ENCODE measurements around the gene CRNN. TPM values are rescaled to one million over a fixed set of nuclear protein-coding genes. Genes with fewer than 3 reads are reported as not detected.

Gene CRNN
- polyA plus RNA-seq, 1 donor from 2014 or later: not detected

DNA sequence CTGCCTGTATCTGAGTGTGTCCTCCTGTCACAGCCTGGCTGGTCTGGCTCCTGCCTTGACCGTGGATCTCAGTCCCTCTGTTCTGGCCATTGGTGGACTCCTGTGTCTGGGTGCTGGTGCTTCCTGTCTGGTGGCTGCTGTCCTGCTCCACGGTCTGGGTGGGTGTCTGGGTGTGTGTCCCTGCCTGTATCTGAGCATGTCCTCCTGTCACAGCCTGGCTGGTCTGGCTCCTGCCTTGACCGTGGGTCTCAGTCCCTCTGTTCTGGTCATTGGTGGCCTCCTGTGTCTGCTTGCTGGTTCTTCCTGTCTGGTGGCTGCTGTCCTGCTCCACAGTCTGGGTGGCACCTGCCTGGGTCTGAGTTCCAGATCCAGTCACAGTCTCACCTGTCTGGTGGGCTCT lies 4.0 kb downstream of the CRNN start:
- Histone ChIP-seq H3K9me2 (ENCODE audit: insufficient read depth, low read length) (no peaks in the 10 kb centered on the region), H3F3A (ENCODE audit: insufficient read depth, low read length, poor library complexity, severe bottlenecking) (no peaks in the 10 kb centered on the region), H3K4me2 (ENCODE audit: low read length) (no peak overlapping the region), H2AFZ (ENCODE audit: low read depth, low read length) (no peak overlapping the region), H4K20me1 (ENCODE audit: insufficient read depth) (no peaks in the 10 kb centered on the region), H3K27ac (ENCODE audit: low read length) (no peak overlapping the region), H3K79me2 (replicated peaks; ENCODE audit: insufficient read depth, low read length) (no peaks in the 10 kb centered on the region), H3K9me3 (ENCODE audit: low read length) (peaks cover 10% of the 10 kb centered on the region), H3K9ac (ENCODE audit: low read length) (no peak overlapping the region), H3K36me3 (ENCODE audit: insufficient read depth, low read length) (no peaks in the 10 kb centered on the region), H3K27me3 (ENCODE audit: insufficient read depth, low read depth, low read length) (no peaks in the 10 kb centered on the region), H3K4me3 (ENCODE audit: low read length) (no peak overlapping the region)
- TF ChIP-seq, protein P1, sequence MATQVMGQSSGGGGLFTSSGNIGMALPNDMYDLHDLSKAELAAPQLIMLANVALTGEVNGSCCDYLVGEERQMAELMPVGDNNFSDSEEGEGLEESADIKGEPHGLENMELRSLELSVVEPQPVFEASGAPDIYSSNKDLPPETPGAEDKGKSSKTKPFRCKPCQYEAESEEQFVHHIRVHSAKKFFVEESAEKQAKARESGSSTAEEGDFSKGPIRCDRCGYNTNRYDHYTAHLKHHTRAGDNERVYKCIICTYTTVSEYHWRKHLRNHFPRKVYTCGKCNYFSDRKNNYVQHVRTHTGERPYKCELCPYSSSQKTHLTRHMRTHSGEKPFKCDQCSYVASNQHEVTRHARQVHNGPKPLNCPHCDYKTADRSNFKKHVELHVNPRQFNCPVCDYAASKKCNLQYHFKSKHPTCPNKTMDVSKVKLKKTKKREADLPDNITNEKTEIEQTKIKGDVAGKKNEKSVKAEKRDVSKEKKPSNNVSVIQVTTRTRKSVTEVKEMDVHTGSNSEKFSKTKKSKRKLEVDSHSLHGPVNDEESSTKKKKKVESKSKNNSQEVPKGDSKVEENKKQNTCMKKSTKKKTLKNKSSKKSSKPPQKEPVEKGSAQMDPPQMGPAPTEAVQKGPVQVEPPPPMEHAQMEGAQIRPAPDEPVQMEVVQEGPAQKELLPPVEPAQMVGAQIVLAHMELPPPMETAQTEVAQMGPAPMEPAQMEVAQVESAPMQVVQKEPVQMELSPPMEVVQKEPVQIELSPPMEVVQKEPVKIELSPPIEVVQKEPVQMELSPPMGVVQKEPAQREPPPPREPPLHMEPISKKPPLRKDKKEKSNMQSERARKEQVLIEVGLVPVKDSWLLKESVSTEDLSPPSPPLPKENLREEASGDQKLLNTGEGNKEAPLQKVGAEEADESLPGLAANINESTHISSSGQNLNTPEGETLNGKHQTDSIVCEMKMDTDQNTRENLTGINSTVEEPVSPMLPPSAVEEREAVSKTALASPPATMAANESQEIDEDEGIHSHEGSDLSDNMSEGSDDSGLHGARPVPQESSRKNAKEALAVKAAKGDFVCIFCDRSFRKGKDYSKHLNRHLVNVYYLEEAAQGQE (IDR thresholded peaks at IDR 0.05; ENCODE audit: borderline replicate concordance): no peak
- no peak for TF ChIP-seq TAF1 (IDR thresholded peaks at IDR 0.05; ENCODE audit: low read depth)
- TF ChIP-seq EP300 (conservative IDR thresholded peaks at IDR 0.05; ENCODE audit: poor library complexity, severe bottlenecking): no peak
- no peak for TF ChIP-seq RAD21 (conservative IDR thresholded peaks at IDR 0.05)
- TF ChIP-seq EZH2 (IDR thresholded peaks at IDR 0.05; ENCODE audit: borderline replicate concordance, insufficient read depth, low read length, poor library complexity, severe bottlenecking): no peak
- TF ChIP-seq, protein P2, sequence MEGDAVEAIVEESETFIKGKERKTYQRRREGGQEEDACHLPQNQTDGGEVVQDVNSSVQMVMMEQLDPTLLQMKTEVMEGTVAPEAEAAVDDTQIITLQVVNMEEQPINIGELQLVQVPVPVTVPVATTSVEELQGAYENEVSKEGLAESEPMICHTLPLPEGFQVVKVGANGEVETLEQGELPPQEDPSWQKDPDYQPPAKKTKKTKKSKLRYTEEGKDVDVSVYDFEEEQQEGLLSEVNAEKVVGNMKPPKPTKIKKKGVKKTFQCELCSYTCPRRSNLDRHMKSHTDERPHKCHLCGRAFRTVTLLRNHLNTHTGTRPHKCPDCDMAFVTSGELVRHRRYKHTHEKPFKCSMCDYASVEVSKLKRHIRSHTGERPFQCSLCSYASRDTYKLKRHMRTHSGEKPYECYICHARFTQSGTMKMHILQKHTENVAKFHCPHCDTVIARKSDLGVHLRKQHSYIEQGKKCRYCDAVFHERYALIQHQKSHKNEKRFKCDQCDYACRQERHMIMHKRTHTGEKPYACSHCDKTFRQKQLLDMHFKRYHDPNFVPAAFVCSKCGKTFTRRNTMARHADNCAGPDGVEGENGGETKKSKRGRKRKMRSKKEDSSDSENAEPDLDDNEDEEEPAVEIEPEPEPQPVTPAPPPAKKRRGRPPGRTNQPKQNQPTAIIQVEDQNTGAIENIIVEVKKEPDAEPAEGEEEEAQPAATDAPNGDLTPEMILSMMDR (IDR thresholded peaks at IDR 0.05; ENCODE audit: poor library complexity, severe bottlenecking): no peak
- TF ChIP-seq SMC3 (conservative IDR thresholded peaks at IDR 0.05; ENCODE audit: poor library complexity): no peak
- no peak for TF ChIP-seq POLR2AphosphoS5 (IDR thresholded peaks at IDR 0.05)
- TF ChIP-seq MXI1 (conservative IDR thresholded peaks at IDR 0.05; ENCODE audit: poor library complexity, severe bottlenecking): no peak

DNA sequence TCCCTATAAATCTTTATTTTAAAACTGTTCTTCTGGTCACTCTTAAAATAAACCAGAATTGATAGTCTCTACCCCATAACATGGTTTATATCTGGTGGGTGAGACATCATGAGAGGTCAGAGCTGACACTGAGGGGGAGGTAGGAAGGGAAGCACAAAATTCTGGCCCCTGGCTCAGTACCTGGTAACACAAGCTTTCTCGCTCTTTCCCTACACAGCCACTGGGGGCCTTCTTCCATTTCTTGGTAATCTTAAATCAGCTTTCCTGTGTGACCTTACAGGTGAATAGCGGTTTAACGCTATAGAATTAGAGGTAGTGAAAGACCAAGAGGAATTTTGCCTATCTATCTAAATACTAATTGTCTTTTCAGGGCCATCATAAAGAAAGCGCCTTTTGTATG lies 5.4 kb downstream of the CRNN start:
- TF ChIP-seq, protein P1 (IDR thresholded peaks at IDR 0.05; ENCODE audit: borderline replicate concordance): no peak
- TF ChIP-seq MXI1 (conservative IDR thresholded peaks at IDR 0.05; ENCODE audit: poor library complexity, severe bottlenecking) (no peak), EZH2 (IDR thresholded peaks at IDR 0.05; ENCODE audit: borderline replicate concordance, insufficient read depth, low read length, poor library complexity, severe bottlenecking) (no peak), RAD21 (conservative IDR thresholded peaks at IDR 0.05) (no peak), EP300 (conservative IDR thresholded peaks at IDR 0.05; ENCODE audit: poor library complexity, severe bottlenecking) (no peak), SMC3 (conservative IDR thresholded peaks at IDR 0.05; ENCODE audit: poor library complexity) (no peak), TAF1 (IDR thresholded peaks at IDR 0.05; ENCODE audit: low read depth) (no peak), POLR2AphosphoS5 (IDR thresholded peaks at IDR 0.05) (no peak)
- TF ChIP-seq, protein P2 (IDR thresholded peaks at IDR 0.05; ENCODE audit: poor library complexity, severe bottlenecking): no peak
- Histone ChIP-seq H3K9me2 (ENCODE audit: insufficient read depth, low read length) (no peaks in the 10 kb centered on the region), H4K20me1 (ENCODE audit: insufficient read depth) (no peaks in the 10 kb centered on the region), H3K79me2 (replicated peaks; ENCODE audit: insufficient read depth, low read length) (no peaks in the 10 kb centered on the region), H3K4me3 (ENCODE audit: low read length) (no peak overlapping the region), H3K27ac (ENCODE audit: low read length) (no peak overlapping the region), H3K9ac (ENCODE audit: low read length) (no peak overlapping the region), H3K4me2 (ENCODE audit: low read length) (no peak overlapping the region), H3K36me3 (ENCODE audit: insufficient read depth, low read length) (no peaks in the 10 kb centered on the region), H3K27me3 (ENCODE audit: insufficient read depth, low read depth, low read length) (no peaks in the 10 kb centered on the region), H3F3A (ENCODE audit: insufficient read depth, low read length, poor library complexity, severe bottlenecking) (no peaks in the 10 kb centered on the region), H3K9me3 (ENCODE audit: low read length) (peaks cover 13% of the 10 kb centered on the region), H2AFZ (ENCODE audit: low read depth, low read length) (no peak overlapping the region)

All from neural cell (in vitro differentiated cells).